H1 (cell line): ENCODE data around the gene CLDN6. TPM values are rescaled to one million over a fixed set of nuclear protein-coding genes. Genes with fewer than 3 reads are reported as not detected.

Experiments
- ATF3 ChIP-seq: IDR thresholded peaks from 2 replicates; pipeline ENCODE4 v1.6.1; 2011; ENCODE audit warnings: low read depth, mild to moderate bottlenecking, low read length; ENCODE audit not compliant: insufficient read depth
- CEBPB ChIP-seq: IDR thresholded peaks from 2 replicates; pipeline ENCODE4 v1.6.1; 2012; ENCODE audit warnings: low read depth, low read length
- CHD1 ChIP-seq: IDR thresholded peaks from 2 replicates; pipeline ENCODE4 v1.6.1; 2012; ENCODE audit warnings: low read depth, low read length, improper control_type of control experiment
- FOSL1 ChIP-seq: IDR thresholded peaks from 2 replicates; pipeline ENCODE4 v1.6.1; 2011; ENCODE audit warnings: mild to moderate bottlenecking, low read depth, low read length, moderate library complexity; ENCODE audit not compliant: insufficient read depth
- GABPA ChIP-seq: IDR thresholded peaks from 2 replicates; pipeline ENCODE4 v1.6.1; 2011; ENCODE audit warnings: mild to moderate bottlenecking, low read length, moderate library complexity, borderline replicate concordance; ENCODE audit not compliant: insufficient read depth
- RBBP5 ChIP-seq: IDR thresholded peaks from 2 replicates; pipeline ENCODE4 v1.7.1; 2012; ENCODE audit warnings: low read depth, mild to moderate bottlenecking, inconsistent platforms, low read length, moderate library complexity, borderline replicate concordance
- RFX5 ChIP-seq: IDR thresholded peaks from 2 replicates; pipeline ENCODE4 v1.6.1; 2011; ENCODE audit warnings: low read depth, low read length, improper control_type of control experiment, borderline replicate concordance
- SIX5 ChIP-seq: IDR thresholded peaks from 2 replicates; pipeline ENCODE4 v1.6.1; 2011; ENCODE audit warnings: mild to moderate bottlenecking, low read depth, low read length
- TAF1 ChIP-seq: IDR thresholded peaks from 2 replicates; pipeline ENCODE4 v1.6.1; 2011; ENCODE audit warnings: mild to moderate bottlenecking, low read depth, low read length
- TCF12 ChIP-seq: IDR thresholded peaks from 2 replicates; pipeline ENCODE4 v1.6.1; 2011; ENCODE audit warnings: low read depth, mild to moderate bottlenecking, low read length
- USF2 ChIP-seq: IDR thresholded peaks from 2 replicates; pipeline ENCODE4 v1.6.1; 2011; ENCODE audit warnings: low read length, improper control_type of control experiment
- polyA plus RNA-seq, 7 experiments: library from polyadenylated mRNA; depleted of rRNA in 3 of 7; stranded (reverse) in 5 of 7; unstranded in 2 of 7; fragments of >200 nt in 5 of 7; fragments of 200-250 nt in 2 of 7; gene quantifications; 1 replicate in 5 of 7; 2 replicates in 1 of 7; 4 replicates in 1 of 7; pipeline versions ENCODE4 v1.2.1 to v1.2.3, GENCODE V29; 2011 to 2013; ENCODE audit warnings: missing spikeins in 2 of 7, mixed read lengths in 2 of 7
- total RNA-seq: library from RNA; stranded (reverse); fragmentation: NEBNext Ultra II Directional; extraction: Animal tissue kit (Norgen Biotek cat#: 25700); gene quantifications from 2 replicates; pipeline ENCODE4 v1.2.1, GENCODE V29; 2021
- TF ChIP-seq, protein P1 (sequence below), 3 experiments: IDR thresholded peaks; 1 replicate in 2 of 3; 2 replicates in 1 of 3; pipeline versions ENCODE4 v1.5.1 to v1.6.1; 2011; ENCODE audit warnings: low read length in 3 of 3, mild to moderate bottlenecking in 3 of 3, inconsistent platforms in 2 of 3, low read depth in 1 of 3, moderate library complexity in 1 of 3; ENCODE audit not compliant: insufficient read depth in 1 of 3; ENCODE audit errors: control extremely low read depth in 1 of 3

CLDN6 gene
- total and polyA plus RNA-seq, 2 of the 8 experiments (the other 6 are each of a cell fraction or from before 2014, with no cell fraction given) = 747 to 1,115 TPM

DNA sequence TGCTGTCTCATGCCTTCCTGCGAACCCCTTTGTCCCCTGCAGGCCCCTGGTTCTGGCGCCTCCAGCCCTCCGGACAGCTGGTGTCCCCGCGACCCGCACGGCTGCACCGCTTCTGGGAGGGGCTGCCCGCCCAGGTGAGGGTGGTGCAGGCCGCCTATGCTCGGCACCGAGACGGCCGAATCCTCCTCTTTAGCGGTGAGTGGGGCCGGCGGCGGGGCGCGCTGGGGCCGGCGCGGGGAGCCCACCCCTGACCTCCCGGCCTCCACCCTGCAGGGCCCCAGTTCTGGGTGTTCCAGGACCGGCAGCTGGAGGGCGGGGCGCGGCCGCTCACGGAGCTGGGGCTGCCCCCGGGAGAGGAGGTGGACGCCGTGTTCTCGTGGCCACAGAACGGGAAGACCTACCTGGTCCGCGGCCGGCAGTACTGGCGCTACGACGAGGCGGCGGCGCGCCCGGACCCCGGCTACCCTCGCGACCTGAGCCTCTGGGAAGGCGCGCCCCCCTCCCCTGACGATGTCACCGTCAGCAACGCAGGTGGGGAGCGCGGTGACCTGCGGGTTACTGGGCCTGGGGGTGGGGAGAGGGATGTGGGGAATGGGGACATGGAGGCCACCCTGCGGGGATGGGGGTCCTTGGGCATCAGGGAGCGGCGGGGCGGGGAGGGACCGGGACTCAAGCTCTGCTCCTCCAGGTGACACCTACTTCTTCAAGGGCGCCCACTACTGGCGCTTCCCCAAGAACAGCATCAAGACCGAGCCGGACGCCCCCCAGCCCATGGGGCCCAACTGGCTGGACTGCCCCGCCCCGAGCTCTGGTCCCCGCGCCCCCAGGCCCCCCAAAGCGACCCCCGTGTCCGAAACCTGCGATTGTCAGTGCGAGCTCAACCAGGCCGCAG, 40.4 kb upstream of the CLDN6 start (continued):
- TF ChIP-seq RFX5 = no peak
- TF ChIP-seq USF2 = no peak
- no peak for TF ChIP-seq RBBP5
- TF ChIP-seq CHD1 = no peak
- no peak for TF ChIP-seq TCF12
- TF ChIP-seq CEBPB = no peak
- no peak for TF ChIP-seq ATF3
- no peak for TF ChIP-seq SIX5
- TF ChIP-seq TAF1 = 0 out of 2 replicates have a peak, but pooled peaks have one; percentile 11
- TF ChIP-seq FOSL1 = no peak
- TF ChIP-seq GABPA = 0 out of 2 replicates have a peak, but pooled peaks have one; percentile 6
- TF ChIP-seq, protein P1, sequence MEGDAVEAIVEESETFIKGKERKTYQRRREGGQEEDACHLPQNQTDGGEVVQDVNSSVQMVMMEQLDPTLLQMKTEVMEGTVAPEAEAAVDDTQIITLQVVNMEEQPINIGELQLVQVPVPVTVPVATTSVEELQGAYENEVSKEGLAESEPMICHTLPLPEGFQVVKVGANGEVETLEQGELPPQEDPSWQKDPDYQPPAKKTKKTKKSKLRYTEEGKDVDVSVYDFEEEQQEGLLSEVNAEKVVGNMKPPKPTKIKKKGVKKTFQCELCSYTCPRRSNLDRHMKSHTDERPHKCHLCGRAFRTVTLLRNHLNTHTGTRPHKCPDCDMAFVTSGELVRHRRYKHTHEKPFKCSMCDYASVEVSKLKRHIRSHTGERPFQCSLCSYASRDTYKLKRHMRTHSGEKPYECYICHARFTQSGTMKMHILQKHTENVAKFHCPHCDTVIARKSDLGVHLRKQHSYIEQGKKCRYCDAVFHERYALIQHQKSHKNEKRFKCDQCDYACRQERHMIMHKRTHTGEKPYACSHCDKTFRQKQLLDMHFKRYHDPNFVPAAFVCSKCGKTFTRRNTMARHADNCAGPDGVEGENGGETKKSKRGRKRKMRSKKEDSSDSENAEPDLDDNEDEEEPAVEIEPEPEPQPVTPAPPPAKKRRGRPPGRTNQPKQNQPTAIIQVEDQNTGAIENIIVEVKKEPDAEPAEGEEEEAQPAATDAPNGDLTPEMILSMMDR (IDR thresholded peaks at IDR 0.05; ENCODE audit: control extremely low read depth in 1 of 3, insufficient read depth in 1 of 3, low read depth in 1 of 3, low read length in 3 of 3) = peak; percentile 5 to 65 (median 47)
- TF ChIP-seq, all 59 proteins: peak for 7
